CD4-positive, alpha-beta T cell treated with Interleukin-10 for 1 hour (primary cell): ENCODE results near the gene BUD23.
"Not testable (repeated sequence)": the region's sequence is repeated elsewhere in the genome, so short reads cannot be mapped to it uniquely, and the experiment has no call there.

Source experiments
- DNase-seq: peaks from one replicate; pipeline ENCODE4 v3.0.0-alpha.2; 2020

BUD23 gene

GRCh38 chr7:73683056-73683787 lies at the start of gene BUD23, which contains the start of gene DNAJC30:
TSS of gene BUD23 (plus strand) at chr7:73683597. CDS start at chr7:73683626, 29 bp downstream.
TSS of gene DNAJC30 (minus strand) at chr7:73683453. CDS start at chr7:73683423, 30 bp downstream.
- DNase-seq, result peak; percentile 95

GRCh38 chr7:73633844-73634243 lies 49.6 kb upstream of the BUD23 start:
- no peak for DNase-seq

- no peak for DNase-seq
These were observed 47.8 kb upstream of the BUD23 start for GRCh38 chr7:73635428-73636200.

DNA sequence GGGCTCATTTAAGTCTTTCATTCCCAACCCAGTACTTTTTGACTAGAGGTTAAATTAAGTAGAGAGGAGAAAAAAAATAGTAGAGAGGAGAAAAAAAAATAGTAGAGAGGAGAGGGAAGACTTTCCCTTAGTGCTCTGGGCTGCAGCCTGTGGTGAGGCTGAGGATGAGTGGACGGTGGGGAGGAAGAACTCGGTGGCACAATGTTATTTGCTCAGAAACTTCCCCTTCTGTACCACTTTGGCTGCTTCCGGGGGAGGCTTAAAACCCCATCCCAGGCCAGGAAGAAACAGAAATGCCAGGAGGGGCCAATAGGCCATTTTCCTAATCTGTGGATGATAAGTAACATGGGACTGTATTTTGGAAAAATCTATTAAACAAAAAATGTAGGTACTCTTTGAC lies 44.5 kb upstream of the BUD23 start:
- no peak for DNase-seq

DNA sequence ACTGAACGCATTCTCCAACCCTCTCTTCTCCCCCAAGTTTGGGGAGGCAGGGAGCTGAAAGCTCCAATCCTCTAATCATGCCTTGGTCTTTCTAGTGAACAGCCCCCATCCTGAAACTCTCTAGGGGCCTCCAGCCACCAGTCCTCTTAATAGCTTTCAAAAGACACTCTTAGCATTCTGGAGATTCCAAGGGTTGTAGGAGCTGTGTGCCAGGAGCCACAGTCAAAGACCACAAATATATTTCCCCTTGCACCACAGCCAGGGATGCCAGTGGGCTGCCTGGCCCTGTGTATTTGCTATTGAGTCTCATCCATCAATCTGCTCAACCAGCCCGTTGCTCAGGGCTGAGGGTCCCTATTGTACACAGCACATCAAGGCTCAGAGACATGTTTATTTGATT lies 40.6 kb upstream of the BUD23 start:
- no peak for DNase-seq

GRCh38 chr7:73644688-73645286 lies 38.6 kb upstream of the BUD23 start:
- no peak for DNase-seq

DNA sequence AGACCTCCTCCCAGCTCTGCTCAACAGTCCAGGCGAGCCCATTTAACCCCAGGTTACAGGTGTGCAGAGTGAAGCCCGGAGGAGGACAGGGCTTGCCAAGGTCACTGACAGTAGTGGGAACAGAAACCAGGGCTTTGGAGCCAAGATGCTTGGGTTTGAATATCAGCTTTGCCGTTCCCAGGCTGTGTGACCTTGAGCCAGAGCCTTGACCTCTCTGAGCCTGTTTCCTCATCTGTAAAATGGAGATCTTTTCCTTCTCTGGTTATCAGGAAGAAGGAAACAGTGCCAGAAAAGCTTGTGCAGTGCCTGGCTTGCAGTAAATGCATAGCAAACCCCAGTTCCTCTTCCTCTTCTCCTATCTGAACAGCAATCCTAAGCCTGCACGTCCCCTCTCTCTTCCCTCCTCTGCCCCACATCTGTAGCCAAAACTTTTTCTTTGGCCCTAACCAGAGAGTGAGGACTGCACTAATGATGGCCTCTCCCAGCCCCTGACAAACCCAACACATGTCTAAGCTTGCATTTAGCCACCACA lies 37.7 kb upstream of the BUD23 start:
- no peak for DNase-seq

DNA sequence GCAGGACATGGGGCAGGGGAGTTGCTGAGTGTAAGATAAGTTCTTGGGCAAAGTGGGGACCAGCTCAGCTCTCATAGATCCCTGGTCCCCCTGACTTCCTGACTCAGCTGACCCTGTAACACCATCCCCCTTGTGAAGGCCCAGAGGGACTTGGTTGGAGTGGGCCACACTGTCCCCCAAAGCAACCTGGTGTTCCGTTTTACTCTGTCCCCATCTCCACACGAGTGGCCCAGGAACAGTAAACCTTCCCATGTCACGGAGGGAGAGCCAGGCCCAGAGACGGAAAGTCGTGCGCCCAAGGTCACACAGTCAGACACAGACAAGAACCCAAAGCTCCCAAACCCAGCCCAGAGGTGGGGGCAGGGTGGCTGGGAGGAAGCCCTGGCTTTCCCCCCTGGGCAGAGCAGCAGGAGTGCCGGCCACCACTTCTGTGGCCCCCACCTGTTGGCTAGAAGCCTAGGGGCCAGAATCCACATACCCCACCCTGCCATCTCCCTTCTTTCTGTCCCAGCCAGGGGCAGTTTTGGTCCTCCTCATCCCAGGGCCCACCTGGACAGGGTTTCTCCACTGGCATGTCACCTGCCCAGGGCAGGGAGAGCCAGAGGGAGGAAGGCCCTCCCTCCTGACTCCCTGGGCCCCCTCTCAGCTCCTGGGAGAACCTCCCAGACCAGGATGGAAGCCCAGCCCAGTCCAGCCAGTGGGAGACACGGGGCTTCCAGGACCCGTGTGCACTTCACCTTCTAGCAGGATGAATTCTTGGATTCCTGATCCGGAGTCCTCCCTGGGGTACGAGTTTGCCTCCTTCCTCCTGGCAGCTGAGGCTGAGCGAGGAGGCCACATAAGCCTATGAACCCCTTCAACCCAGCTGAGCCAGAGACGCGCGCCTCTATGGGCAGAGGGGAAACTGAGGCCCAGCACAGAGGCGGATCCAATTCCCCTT lies 36.3 kb upstream of the BUD23 start:
- no peak for DNase-seq

GRCh38 chr7:73647725-73648592 lies 35.4 kb upstream of the BUD23 start:
- peak; percentile 31 for DNase-seq

- no peak for DNase-seq
These were observed 34.6 kb upstream of the BUD23 start for GRCh38 chr7:73648593-73649332.

DNA sequence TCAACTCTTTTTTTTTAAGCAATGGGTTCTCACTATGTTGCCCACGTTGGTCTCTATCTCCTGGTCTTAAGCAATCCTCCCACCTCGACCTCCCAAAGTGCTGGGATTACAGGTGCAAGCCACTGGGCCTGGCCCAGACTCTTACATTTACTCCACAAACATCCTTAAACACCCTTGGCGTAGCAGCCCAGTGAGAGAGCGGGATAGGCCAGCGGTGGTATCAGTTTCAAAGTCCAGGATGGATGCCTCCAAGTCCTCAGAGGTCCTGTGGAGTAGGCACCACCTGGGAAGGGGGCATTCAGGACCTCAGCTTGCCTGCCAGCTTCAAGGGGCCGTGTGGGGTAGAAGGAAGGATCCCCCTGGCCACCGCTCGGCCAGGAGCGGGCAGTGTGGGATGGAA lies 33.8 kb upstream of the BUD23 start:
- no peak for DNase-seq

GRCh38 chr7:73650524-73650923 lies 32.9 kb upstream of the BUD23 start:
- DNase-seq, result no peak

DNA sequence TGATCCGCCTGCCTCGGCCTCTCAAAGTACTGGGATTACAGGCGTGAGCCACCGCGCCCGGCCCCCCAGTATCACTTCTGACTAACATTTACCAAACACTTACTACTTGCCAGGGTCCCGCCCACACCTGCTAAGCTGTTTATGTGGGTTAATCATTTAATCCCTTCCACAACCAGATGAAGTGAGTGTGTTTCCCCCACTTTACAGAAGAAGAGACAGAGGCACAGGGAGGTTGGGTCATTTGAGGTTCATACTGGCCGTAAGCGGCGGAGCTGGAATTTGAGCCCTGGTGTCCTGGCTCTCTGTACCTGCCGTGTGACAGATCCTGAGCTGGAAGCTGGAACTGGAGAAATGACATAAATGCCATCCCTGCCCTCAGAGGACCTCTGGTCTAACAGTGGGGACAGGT lies 30.9 kb upstream of the BUD23 start:
- no peak for DNase-seq

GRCh38 chr7:73655309-73655708 lies 28.1 kb upstream of the BUD23 start:
- DNase-seq, result not testable (repeated sequence)

DNA sequence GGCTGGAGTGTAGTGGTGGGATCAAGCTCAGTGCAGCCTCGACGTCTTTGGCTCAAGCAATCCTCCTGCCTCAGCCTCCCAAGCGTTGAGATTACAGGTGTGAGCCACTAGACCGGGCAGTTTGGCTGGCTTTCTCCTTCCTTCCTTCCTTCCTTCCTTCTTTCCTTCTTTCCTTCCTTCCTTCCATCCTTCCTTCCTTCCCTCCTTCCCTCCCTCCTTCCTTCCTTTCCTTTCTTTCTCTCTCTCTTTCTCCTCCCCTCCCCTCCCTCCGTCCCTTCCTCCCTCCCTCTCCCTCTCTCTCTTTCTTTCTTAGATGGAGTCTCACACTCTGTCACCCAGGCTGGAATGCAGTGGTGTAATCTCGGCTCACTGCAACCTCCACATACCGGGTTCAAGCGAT lies 23.4 kb upstream of the BUD23 start:
- DNase-seq, result no peak

- DNase-seq, result not testable (repeated sequence)
These were observed 22.8 kb upstream of the BUD23 start for GRCh38 chr7:73660594-73660993.

GRCh38 chr7:73663033-73663432 lies 20.4 kb upstream of the BUD23 start:
- no peak for DNase-seq

DNA sequence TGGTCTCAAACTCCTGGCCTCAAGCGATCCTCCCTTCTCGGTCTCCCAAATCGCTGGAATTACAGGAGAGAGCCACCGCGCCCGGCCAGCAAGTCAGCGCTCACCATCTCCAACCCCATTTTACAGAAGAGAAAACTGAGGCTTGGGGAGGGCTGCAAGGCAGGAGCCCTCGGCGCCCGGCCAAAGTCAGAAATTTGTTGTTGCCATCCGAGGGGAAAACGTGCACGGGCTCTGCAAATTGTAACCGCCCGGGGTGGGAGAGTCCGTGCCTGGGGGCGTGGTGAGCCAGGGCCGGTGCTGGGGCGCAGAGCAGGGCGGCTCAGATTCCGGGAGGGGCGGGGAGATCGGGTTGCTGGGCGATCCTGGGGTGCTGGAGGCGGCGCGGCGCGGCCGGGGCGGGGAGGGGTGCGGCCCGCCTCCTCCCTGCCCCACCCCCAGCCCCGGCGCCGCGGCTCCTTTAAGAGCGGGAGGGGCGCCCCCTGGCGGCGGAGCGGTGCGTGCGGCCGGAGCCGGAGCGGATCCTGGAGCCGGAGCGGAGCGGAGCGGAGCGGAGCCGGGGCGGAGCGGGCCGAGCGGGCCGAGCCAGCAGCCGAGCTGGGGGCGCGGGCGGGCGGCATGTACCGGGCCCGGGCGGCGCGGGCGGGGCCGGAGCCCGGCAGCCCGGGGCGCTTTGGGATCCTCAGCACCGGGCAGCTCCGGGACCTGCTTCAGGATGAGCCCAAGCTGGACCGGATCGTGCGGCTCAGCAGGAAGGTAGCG lies 15.9 kb upstream of the BUD23 start, which contains the start of gene VPS37D:
TSS of gene VPS37D (plus strand) at position 488 of the 759 bp plus-strand sequence. CDS start at position 616, 128 bp downstream.
- DNase-seq, result peak; percentile 93

DNA sequence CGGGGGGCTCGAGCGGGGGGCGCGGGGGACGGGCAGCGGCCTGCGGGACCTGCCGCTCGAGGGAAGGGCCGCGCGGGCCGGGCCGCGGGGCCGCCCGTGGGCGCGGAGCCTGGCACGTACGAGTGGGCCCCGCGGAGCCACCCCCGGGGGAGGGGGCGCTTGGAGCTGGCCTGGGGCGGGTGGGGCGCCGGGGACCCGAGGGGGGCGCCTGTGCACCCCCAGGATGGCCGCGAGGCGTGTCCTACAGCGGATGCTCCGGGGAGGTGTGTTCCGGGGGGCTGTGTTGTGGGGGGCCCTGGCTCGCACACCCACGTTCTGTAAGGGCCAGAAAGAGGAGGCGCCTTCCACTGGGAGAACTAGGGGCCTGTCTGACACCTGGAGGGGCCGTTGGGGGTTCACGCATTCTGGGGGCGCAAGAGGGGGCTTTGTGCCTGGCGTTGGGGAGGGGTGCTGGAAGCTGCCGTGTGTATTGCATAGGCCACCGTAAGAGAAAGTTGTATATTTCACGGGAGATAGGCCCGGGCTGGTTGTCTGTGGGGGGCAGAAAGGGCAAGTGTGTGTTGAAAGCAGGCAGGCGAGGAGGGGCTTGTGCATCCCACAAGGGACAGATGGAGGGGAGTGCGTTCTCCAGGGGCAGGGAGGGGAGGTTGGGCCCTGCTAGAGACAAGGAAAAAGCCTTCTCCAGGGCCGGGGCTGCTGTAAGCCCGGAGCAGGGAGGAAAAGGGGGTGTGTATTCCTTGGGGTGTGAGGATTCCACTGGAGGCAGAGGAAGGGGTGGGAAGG lies 15.1 kb upstream of the BUD23 start:
- DNase-seq, result no peak
